Vagina (tissue), 2 donors: ENCODE measurements around the gene ABHD12.

Experiments used
- POLR2A ChIP-seq, 2 donors: fragments of 450-650 bp; IDR thresholded peaks; one replicate each; pipeline ENCODE4 v1.6.1; 2017; ENCODE audit warnings: antibody characterized with exemption in 2 of 2, mild to moderate bottlenecking in 2 of 2, moderate library complexity in 2 of 2
- POLR2AphosphoS5 ChIP-seq, 2 donors: sonication (generic); formaldehyde crosslinking; IDR thresholded peaks; one replicate each; pipeline ENCODE4 v1.9.0; 2017; ENCODE audit warnings: antibody characterized with exemption in 2 of 2, mild to moderate bottlenecking in 2 of 2, low read depth in 1 of 2; ENCODE audit not compliant: insufficient read depth in 1 of 2

- no peak for TF ChIP-seq POLR2AphosphoS5 (IDR thresholded peaks at IDR 0.05; ENCODE audit: insufficient read depth in 1 of 2, low read depth in 1 of 2)
- TF ChIP-seq POLR2A (IDR thresholded peaks at IDR 0.05), result no peak
Measured at GRCh38 chr20:25321991-25322390, 68.6 kb downstream of the ABHD12 start.
